Stimulated activated CD8-positive, alpha-beta memory T cell treated with anti-CD3 and anti-CD28 coated beads, Interleukin-12 subunit alpha, Interleukin-12 subunit beta, amount 100 ng/mL, for 24 hours (primary cell): ENCODE measurements around the gene GNPTAB.
A peak's percentile ranks its signal among the peaks of the same experiment; 100 is the strongest.
"Not testable (repeated sequence)": the region's sequence is repeated elsewhere in the genome, so short reads cannot be mapped to it uniquely, and the experiment has no call there.

Source experiments
- DNase-seq: peaks from one replicate; pipeline ENCODE4 v3.0.0-alpha.2; 2020; ENCODE audit errors: extremely low read depth

The GNPTAB gene

GRCh38 chr12:101852998-101853397 is 22.2 kb upstream of the GNPTAB start:
- DNase-seq: no peak

- DNase-seq: no peak
These were observed 19.4 kb upstream of the GNPTAB start for GRCh38 chr12:101850199-101850598.

- DNase-seq: no peak
These were observed 16.6 kb upstream of the GNPTAB start for GRCh38 chr12:101847325-101847724.

GRCh38 chr12:101845137-101845711 is 14.5 kb upstream of the GNPTAB start:
- DNase-seq: no peak

- DNase-seq: no peak
These were observed 10.3 kb upstream of the GNPTAB start for GRCh38 chr12:101841069-101841468.

- DNase-seq: no peak
These were observed 8.8 kb upstream of the GNPTAB start for GRCh38 chr12:101839324-101840283.

GRCh38 chr12:101838628-101839323 is 8.0 kb upstream of the GNPTAB start:
- no peak for DNase-seq

GRCh38 chr12:101832030-101832429 is 1.3 kb upstream of the GNPTAB start:
- no peak for DNase-seq

- DNase-seq: no peak
These were observed 956 bp downstream of the GNPTAB start for GRCh38 chr12:101829639-101830366.

GRCh38 chr12:101828463-101829196 is 2.1 kb downstream of the GNPTAB start:
- DNase-seq: no peak

- no peak for DNase-seq
These were observed 3.9 kb downstream of the GNPTAB start for GRCh38 chr12:101826766-101827368.

GRCh38 chr12:101824831-101825230 is 5.9 kb downstream of the GNPTAB start:
- no peak for DNase-seq

GRCh38 chr12:101823891-101824290 is 6.9 kb downstream of the GNPTAB start:
- DNase-seq: peak; percentile 33

GRCh38 chr12:101823039-101823438 is 7.7 kb downstream of the GNPTAB start:
- no peak for DNase-seq

- DNase-seq: no peak
These were observed 11.3 kb downstream of the GNPTAB start for GRCh38 chr12:101819467-101819866.

GRCh38 chr12:101818689-101819088 is 12.1 kb downstream of the GNPTAB start:
- not testable (repeated sequence) for DNase-seq

GRCh38 chr12:101813117-101813516 is 17.6 kb downstream of the GNPTAB start:
- no peak for DNase-seq

- DNase-seq: not testable (repeated sequence)
These were observed 18.0 kb downstream of the GNPTAB start for GRCh38 chr12:101812716-101813115.

- DNase-seq: not testable (repeated sequence)
These were observed 19.4 kb downstream of the GNPTAB start for GRCh38 chr12:101811342-101811741.

- no peak for DNase-seq
These were observed 21.6 kb downstream of the GNPTAB start for GRCh38 chr12:101809208-101809607.

GRCh38 chr12:101806265-101806664 is 24.5 kb downstream of the GNPTAB start:
- no peak for DNase-seq
